Neural cell (in vitro differentiated cells): ENCODE measurements around the gene SUCLG2.

Source experiments
- CTCF ChIP-seq: fragments of 450-650 bp; IDR thresholded peaks from 2 replicates; pipeline ENCODE4 v1.5.1; 2014; ENCODE audit warnings: antibody characterized with exemption, mild to moderate bottlenecking, moderate library complexity; ENCODE audit not compliant: poor library complexity, severe bottlenecking
- EP300 ChIP-seq: fragments of 450-650 bp; conservative IDR thresholded peaks from 2 replicates; pipeline ENCODE4 v1.6.1; 2014; ENCODE audit warnings: antibody characterized with exemption, mild to moderate bottlenecking, moderate library complexity; ENCODE audit not compliant: poor library complexity, severe bottlenecking
- EZH2 ChIP-seq: fragments of 200-600, 300-800 bp; shearing (Covaris generic), sonication (generic); IDR thresholded peaks from 2 replicates; pipeline ENCODE4 v1.6.1; 2014; ENCODE audit warnings: antibody characterized with exemption, low read length, borderline replicate concordance, mild to moderate bottlenecking; ENCODE audit not compliant: insufficient read depth, poor library complexity, severe bottlenecking
- MXI1 ChIP-seq: fragments of 450-650 bp; conservative IDR thresholded peaks from 2 replicates; pipeline ENCODE4 v1.6.1; 2014; ENCODE audit warnings: antibody characterized with exemption, mild to moderate bottlenecking; ENCODE audit not compliant: poor library complexity, severe bottlenecking
- POLR2AphosphoS5 ChIP-seq: IDR thresholded peaks from 2 replicates; pipeline ENCODE4 v1.6.1; 2012
- RAD21 ChIP-seq: fragments of 450-650 bp; conservative IDR thresholded peaks from 2 replicates; pipeline ENCODE4 v1.6.1; 2014; ENCODE audit warnings: antibody characterized with exemption, mild to moderate bottlenecking, moderate library complexity
- REST ChIP-seq: IDR thresholded peaks from 2 replicates; pipeline ENCODE4 v1.6.1; 2012; ENCODE audit warnings: borderline replicate concordance
- SMC3 ChIP-seq: fragments of 450-650 bp; conservative IDR thresholded peaks from 2 replicates; pipeline ENCODE4 v1.6.1; 2014; ENCODE audit warnings: antibody characterized with exemption, mild to moderate bottlenecking, moderate library complexity; ENCODE audit not compliant: poor library complexity
- TAF1 ChIP-seq: IDR thresholded peaks from 2 replicates; pipeline ENCODE4 v1.6.1; 2012; ENCODE audit warnings: low read depth

GRCh38 chr3:67500709-67501108, 153.7 kb downstream of the SUCLG2 start:
- no peak for TF ChIP-seq MXI1
- TF ChIP-seq EZH2, result no peak
- TF ChIP-seq EP300, result no peak
- TF ChIP-seq POLR2AphosphoS5, result no peak
- no peak for TF ChIP-seq CTCF
- no peak for TF ChIP-seq SMC3
- TF ChIP-seq TAF1, result no peak
- TF ChIP-seq RAD21, result no peak
- TF ChIP-seq REST, result no peak
